T47D (cell line): ENCODE measurements around the gene HEG1.

Source experiments
- DNase-seq, 2 experiments: peaks; one replicate each; pipeline versions ENCODE4 v3.0.0 to v3.0.0-alpha.2; 2011 to 2012; ENCODE audit warnings: low read depth in 1 of 2, low spot score in 1 of 2
- JUND ChIP-seq: IDR thresholded peaks from 2 replicates; pipeline ENCODE4 v1.6.1; 2012; ENCODE audit warnings: low read depth
- in situ Hi-C: cut with HindIII; loops from 2 replicates; pipeline ENCODE4 v1.10.0; 2016; ENCODE audit warnings: low sequenced_read_pairs, low pct_unique_long_range_greater_than_20kb

HEG1 gene

DNA sequence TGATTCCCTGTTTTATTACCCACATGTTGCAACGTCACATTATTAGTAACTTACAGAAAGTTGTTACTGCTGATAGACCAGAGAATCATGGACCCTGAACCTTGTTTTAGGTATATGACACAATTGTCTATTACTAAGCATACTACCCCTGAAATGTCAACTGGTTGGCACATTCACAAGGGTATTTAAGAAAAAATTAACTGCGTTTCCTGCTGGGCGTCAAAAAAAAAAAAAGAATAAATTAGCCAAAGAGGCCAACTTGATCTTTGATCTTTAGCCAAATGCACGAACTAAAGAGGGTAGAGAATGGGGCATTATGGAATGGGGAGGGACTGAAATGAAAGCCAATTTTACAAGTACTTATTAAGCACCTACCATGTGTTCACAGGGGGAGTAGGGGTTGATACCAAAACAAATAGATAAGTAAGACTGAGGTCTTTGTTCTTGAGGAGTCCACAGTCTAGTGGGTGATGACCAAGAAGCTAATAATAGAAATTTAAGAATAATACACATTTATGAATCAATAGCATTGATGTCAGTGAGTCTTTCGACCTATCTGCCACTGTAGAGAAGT lies 103.4 kb downstream of the HEG1 start:
- no peak for TF ChIP-seq JUND
- in situ Hi-C loops, result no loop called here
- DNase-seq, result no peak

DNA sequence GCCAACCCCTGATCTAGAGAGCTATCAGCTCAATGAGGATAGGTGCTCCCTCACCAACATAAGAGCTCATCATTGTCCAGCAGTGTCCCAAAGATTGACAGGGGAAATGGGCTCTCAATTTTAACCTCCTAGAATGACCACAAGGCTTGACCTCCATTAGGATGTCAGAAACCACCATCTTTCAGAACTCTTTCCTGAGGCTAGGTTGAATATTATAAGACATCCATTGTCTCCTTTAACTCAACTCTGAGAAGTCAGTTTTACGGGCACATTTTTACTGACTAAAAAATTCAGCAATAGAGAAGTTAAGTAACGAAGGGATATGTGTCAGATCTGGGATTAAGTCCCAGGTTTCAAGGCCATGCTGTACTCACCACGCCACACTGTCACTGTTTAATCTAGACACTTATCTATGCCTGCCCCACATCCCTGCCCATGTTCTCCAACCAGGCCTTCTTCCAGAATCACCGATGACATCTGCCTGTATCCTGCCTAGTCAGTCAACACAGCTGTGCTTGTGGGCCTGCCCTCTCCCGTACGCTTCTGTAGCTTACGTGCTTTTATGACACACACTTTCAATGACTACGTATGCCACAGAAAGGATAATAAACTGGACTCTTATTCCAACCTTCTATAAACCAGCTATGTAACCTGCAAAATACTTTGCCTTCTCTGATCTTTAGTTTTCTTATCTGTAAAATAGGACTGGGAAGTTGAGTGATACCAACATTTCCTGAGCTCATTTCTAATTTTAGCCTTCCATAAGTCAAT lies 104.1 kb downstream of the HEG1 start:
- in situ Hi-C loops, result no loop called here
- no peak for DNase-seq
- TF ChIP-seq JUND, result no peak

GRCh38 chr3:124950026-124950425 lies 105.8 kb downstream of the HEG1 start:
- no peak for DNase-seq
- TF ChIP-seq JUND, result no peak
- in situ Hi-C loops, result no loop called here

GRCh38 chr3:124942613-124943012 lies 113.2 kb downstream of the HEG1 start:
- no peak for DNase-seq
- TF ChIP-seq JUND, result no peak
- in situ Hi-C loops, result no loop called here

DNA sequence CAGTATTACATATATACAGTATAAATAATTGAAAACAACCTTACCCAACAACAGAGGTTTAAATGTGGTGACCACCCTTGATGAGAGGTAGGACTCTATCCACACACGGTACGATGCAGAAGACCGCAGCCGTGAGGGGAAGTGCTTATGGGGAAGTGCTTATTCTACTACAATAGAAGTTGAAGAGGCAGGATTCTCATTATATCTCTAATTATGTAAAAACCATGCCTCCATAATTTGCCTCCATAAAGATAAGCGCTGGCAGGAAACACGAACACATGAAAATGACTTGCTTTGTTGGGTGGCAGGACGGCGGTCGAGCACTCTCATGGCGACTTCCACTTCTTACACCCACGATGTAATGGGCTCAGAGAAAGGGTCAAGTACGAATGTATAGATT lies 114.0 kb downstream of the HEG1 start:
- no peak for DNase-seq
- TF ChIP-seq JUND, result no peak
- in situ Hi-C loops, result no loop called here

DNA sequence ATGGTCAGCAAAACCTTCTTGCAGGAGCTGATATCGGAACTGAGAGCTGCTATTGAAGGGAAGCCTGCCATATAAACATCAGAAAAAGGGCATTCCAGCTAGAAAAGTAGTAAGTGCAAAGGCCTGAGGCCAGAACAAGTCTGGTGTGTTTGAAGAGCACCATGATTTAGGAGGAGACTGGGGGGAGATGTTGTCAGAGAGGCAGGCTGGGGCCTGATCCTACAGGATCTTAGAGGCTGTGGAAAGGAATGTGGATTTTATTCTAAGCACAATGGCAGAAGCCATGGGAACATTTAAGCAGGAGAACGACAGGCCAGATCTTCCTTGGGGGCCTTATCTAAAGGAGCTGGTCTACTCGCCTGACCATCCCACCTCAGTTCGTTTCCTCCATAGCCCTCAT lies 116.1 kb downstream of the HEG1 start:
- in situ Hi-C loops, result no loop called here
- peak in 1 of 2 experiments; percentile 18 for DNase-seq
- no peak for TF ChIP-seq JUND

- DNase-seq, result no peak
- in situ Hi-C loops, result no loop called here
- no peak for TF ChIP-seq JUND
These were observed 116.9 kb downstream of the HEG1 start for GRCh38 chr3:124938896-124939295.

DNA sequence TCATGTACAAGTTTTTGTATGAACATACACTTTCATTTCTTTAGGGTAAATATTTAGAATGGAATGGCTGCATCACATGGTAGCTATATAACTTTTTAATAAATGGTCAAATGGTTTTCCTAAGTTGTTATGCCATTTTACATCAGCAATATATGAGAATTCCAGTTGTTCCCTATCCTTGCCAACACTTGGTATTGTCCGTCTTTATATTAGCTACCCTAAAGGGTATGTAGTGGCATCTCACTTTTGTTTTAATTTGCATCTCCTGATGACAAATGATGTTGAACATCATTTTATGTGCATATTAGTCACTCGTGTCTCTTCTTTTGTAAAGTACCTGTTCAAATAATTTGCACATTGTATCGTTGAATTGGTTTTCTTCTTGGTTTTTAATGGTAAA lies 118.7 kb downstream of the HEG1 start:
- in situ Hi-C loops, result no loop called here
- DNase-seq, result no peak
- TF ChIP-seq JUND, result no peak

DNA sequence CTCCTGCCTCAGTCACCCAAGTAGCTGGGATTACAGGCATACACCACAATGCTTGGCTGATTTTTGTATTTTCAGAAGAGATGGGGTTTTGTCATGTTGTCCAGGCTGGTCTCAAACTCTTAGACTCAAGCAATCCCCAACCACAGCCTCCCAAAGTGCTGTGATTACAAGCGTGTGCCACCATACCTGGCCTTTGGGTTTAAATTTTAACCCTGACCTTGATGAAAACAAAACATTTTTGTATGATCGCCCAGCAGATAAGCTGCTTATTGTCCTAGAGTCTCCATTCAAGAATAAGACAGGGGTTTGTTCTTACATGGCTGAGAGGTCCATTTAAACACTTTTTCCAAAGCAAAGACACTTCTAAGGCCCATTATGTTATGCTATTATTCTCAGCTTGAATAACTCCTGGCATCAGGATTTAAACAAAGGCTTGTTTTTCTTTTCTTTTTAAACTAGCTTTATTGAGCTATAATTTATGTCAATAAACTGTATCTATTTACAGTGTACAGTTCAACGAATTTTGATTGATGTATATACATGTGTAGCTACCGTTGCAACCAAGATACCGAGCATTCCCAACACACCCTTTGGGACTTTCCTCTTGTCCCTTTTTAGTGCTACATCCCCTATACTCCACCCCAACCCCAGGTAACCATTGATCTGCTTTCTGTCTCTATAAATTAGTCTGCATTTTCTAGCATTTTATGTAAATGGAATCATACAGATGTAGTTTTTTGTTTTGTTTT lies 119.8 kb downstream of the HEG1 start:
- in situ Hi-C loops, result no loop called here
- no peak for DNase-seq
- no peak for TF ChIP-seq JUND

DNA sequence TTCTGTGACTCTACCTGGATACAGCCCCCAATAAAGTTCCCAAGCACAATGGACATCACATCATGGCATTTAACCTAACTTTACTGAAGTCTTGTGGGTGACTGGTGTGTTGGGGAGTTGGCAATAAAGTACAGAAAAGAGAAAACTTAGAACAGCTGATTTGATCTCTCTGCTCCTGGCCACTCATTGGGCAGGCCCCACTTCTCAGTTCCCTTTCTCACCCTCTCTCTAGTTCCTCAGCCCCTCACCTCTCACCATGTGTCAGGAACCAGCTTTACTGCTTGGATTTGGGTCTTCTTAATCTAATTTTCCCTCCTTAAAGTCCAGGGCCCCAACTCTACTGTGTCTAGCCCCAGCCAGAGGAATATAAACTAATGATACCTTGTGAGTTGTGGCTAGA lies 120.5 kb downstream of the HEG1 start:
- DNase-seq, result no peak
- in situ Hi-C loops, result no loop called here
- no peak for TF ChIP-seq JUND

DNA sequence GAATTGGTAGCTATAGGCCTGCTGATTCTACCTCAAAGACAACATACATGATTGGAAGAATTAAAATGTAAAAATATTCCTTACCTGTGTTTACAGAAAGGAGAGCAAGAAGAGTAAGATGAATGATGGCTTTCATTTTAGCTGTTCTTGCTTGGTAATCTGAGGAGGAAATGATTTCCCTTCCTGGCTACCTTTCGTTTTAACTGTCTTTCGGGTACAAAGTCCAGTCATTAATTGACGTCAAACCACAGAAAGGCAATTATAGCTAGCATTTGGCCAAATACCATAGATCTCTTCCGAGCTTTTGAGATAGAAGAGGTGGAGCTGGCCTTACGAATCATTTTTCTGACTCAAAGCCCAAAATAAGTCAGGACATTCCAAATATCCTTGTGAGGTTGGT lies 121.2 kb downstream of the HEG1 start, which contains the start of gene MUC13:
TSS of gene MUC13 (minus strand) at position 175 of the 400 bp plus-strand sequence. CDS start at position 136, 39 bp downstream.
- no peak for TF ChIP-seq JUND
- in situ Hi-C loops, result no loop called here
- no peak for DNase-seq

GRCh38 chr3:124928333-124929202 lies 127.2 kb downstream of the HEG1 start:
- in situ Hi-C loops, result no loop called here
- peak in 1 of 2 experiments; percentile 79 for DNase-seq
- no peak for TF ChIP-seq JUND
